CD4-positive, CD25-positive, alpha-beta regulatory T cell (primary cell): ENCODE measurements around the gene AGBL1. TPM values are rescaled to one million over a fixed set of nuclear protein-coding genes. Genes with fewer than 3 reads are reported as not detected.

ENCODE experiments used
- ATAC-seq, 2 donors: fragments of 150-1000 bp; cut with Tn5 transposase; one replicate each; pipeline ENCODE4 v1.10.0; 2021; ENCODE audit warnings: low read depth in 2 of 2, moderate number of reproducible peaks in 2 of 2, moderate library complexity in 1 of 2
- DNase-seq, 3 donors: peaks; one replicate each; pipeline versions ENCODE4 v3.0.0 to v3.0.0-alpha.2; 2012 to 2022; ENCODE audit warnings: mixed read lengths in 1 of 3
- H3K27ac ChIP-seq: one replicate; pipeline ENCODE4 v1.7.0; 2013; ENCODE audit warnings: mild to moderate bottlenecking, low read length; ENCODE audit not compliant: insufficient read depth, poor library complexity, severe bottlenecking
- H3K27me3 ChIP-seq: one replicate; pipeline ENCODE4 v1.7.0; 2013; ENCODE audit warnings: low read length; ENCODE audit not compliant: control insufficient read depth, insufficient read depth
- H3K36me3 ChIP-seq: one replicate; pipeline ENCODE4 v1.7.0; 2013; ENCODE audit warnings: mild to moderate bottlenecking, low read length, moderate library complexity; ENCODE audit not compliant: control insufficient read depth, insufficient read depth
- H3K4me1 ChIP-seq: 2 replicates; pipeline ENCODE4 v1.7.0; 2013; ENCODE audit warnings: mild to moderate bottlenecking, low read length; ENCODE audit not compliant: insufficient read depth, control insufficient read depth, poor library complexity, severe bottlenecking
- H3K4me3 ChIP-seq: one replicate; pipeline ENCODE4 v1.7.0; 2013; ENCODE audit warnings: low read depth, mild to moderate bottlenecking, low read length, moderate library complexity
- H3K9me3 ChIP-seq, 2 experiments: 1 replicate in 1 of 2; 2 replicates in 1 of 2; pipeline ENCODE4 v1.7.0; 2013; ENCODE audit warnings: low read length in 2 of 2, mild to moderate bottlenecking in 1 of 2, moderate library complexity in 1 of 2; ENCODE audit not compliant: control insufficient read depth in 2 of 2
- H3K27ac Mint-ChIP-seq, 3 donors: one replicate each; pipeline ENCODE4 v1.8.0; 2020 to 2022; ENCODE audit warnings: mild to moderate bottlenecking in 3 of 3, mixed read lengths in 3 of 3, moderate library complexity in 2 of 3
- H3K27me3 Mint-ChIP-seq: one replicate; pipeline ENCODE4 v1.8.0; 2022; ENCODE audit warnings: mild to moderate bottlenecking, mixed read lengths
- H3K36me3 Mint-ChIP-seq: one replicate; pipeline ENCODE4 v1.8.0; 2020; ENCODE audit warnings: mixed read lengths
- H3K4me1 Mint-ChIP-seq, 4 donors: one replicate each; pipeline ENCODE4 v1.8.0; 2020 to 2022; ENCODE audit warnings: mixed read lengths in 4 of 4, mild to moderate bottlenecking in 1 of 4
- H3K4me3 Mint-ChIP-seq, 4 donors: one replicate each; pipeline ENCODE4 v1.8.0; 2020 to 2022; ENCODE audit warnings: mild to moderate bottlenecking in 4 of 4, mixed read lengths in 4 of 4, moderate library complexity in 3 of 4
- H3K9me3 Mint-ChIP-seq, 7 donors: one replicate each; pipeline ENCODE4 v1.8.0; 2020 to 2022; ENCODE audit warnings: mixed read lengths in 7 of 7, mild to moderate bottlenecking in 3 of 7, moderate library complexity in 2 of 7
- polyA plus RNA-seq, 4 donors: library from polyadenylated mRNA; unstranded; fragments of 300-500 nt; fragmentation: Illumina TruSeq; gene quantifications; one replicate each; pipeline ENCODE4 v1.2.3, GENCODE V29; 2021
- total RNA-seq: library from RNA; stranded (reverse); gene quantifications from one replicate; pipeline ENCODE4 v1.2.3, GENCODE V29; 2022

Gene AGBL1
- total and polyA plus RNA-seq, 5 donors from 2014 or later: not detected

- H3K27me3 ChIP-seq: no peaks in the 10 kb centered on the region
- no peak overlapping the region for H3K27ac Mint-ChIP-seq
- ATAC-seq (no peak), DNase-seq (no peak)
- no peaks in the 10 kb centered on the region for H3K36me3 ChIP-seq
- no peaks in the 10 kb centered on the region for H3K36me3 Mint-ChIP-seq
- no peak overlapping the region for H3K4me3 Mint-ChIP-seq
- H3K9me3 Mint-ChIP-seq: peaks cover 0 to 2% (median 0%) of the 10 kb centered on the region in 7 donors
- H3K4me1 ChIP-seq: no peaks in the 10 kb centered on the region
- H3K4me1 Mint-ChIP-seq: peaks cover 0 to 4% (median under 1%) of the 10 kb centered on the region in 4 donors
- no peak overlapping the region for H3K27ac ChIP-seq
- no peak overlapping the region for H3K4me3 ChIP-seq
- peaks cover 18% of the 10 kb centered on the region for H3K27me3 Mint-ChIP-seq
- no peaks in the 10 kb centered on the region for H3K9me3 ChIP-seq
Measured at GRCh38 chr15:86661580-86661979, 581.9 kb downstream of the AGBL1 start.

- no peaks in the 10 kb centered on the region for H3K27me3 ChIP-seq
- no peaks in the 10 kb centered on the region for H3K9me3 ChIP-seq
- H3K4me3 ChIP-seq: no peak overlapping the region
- Mint-ChIP-seq H3K27me3 (peaks cover 23% of the 10 kb centered on the region), H3K9me3 (peaks cover 0 to 2% (median 0%) of the 10 kb centered on the region in 7 donors), H3K4me3 (no peak overlapping the region), H3K36me3 (no peaks in the 10 kb centered on the region), H3K27ac (no peak overlapping the region), H3K4me1 (no peaks in the 10 kb centered on the region)
- DNase-seq (no peak), ATAC-seq (no peak)
- H3K4me1 ChIP-seq: no peaks in the 10 kb centered on the region
- H3K27ac ChIP-seq: no peak overlapping the region
- H3K36me3 ChIP-seq: no peaks in the 10 kb centered on the region
Measured at GRCh38 chr15:86663304-86663703, 583.6 kb downstream of the AGBL1 start.

- no peaks in the 10 kb centered on the region for H3K4me1 Mint-ChIP-seq
Measured at GRCh38 chr15:86663979-86664378, 584.3 kb downstream of the AGBL1 start.

GRCh38 chr15:86664581-86664980, 584.9 kb downstream of the AGBL1 start:
- Histone ChIP-seq H3K4me1 (no peaks in the 10 kb centered on the region), H3K27ac (no peak overlapping the region), H3K9me3 (no peaks in the 10 kb centered on the region), H3K4me3 (no peak overlapping the region), H3K27me3 (no peaks in the 10 kb centered on the region), H3K36me3 (no peaks in the 10 kb centered on the region)
- peaks cover 0 to 2% (median 0%) of the 10 kb centered on the region in 7 donors for H3K9me3 Mint-ChIP-seq
- no peaks in the 10 kb centered on the region for H3K4me1 Mint-ChIP-seq
- H3K4me3 Mint-ChIP-seq: no peak overlapping the region
- DNase-seq (no peak), ATAC-seq (no peak)
- no peak overlapping the region for H3K27ac Mint-ChIP-seq
- H3K27me3 Mint-ChIP-seq: peaks cover 23% of the 10 kb centered on the region
- H3K36me3 Mint-ChIP-seq: no peaks in the 10 kb centered on the region

More at GRCh38 chr15:86663979-86664378, 584.3 kb downstream of the AGBL1 start:
- ATAC-seq (no peak), DNase-seq (no peak)
- Histone ChIP-seq H3K27ac (no peak overlapping the region), H3K4me3 (no peak overlapping the region), H3K36me3 (no peaks in the 10 kb centered on the region), H3K27me3 (no peaks in the 10 kb centered on the region), H3K4me1 (no peaks in the 10 kb centered on the region), H3K9me3 (no peaks in the 10 kb centered on the region)
- peaks cover 23% of the 10 kb centered on the region for H3K27me3 Mint-ChIP-seq
- H3K27ac Mint-ChIP-seq: no peak overlapping the region
- H3K9me3 Mint-ChIP-seq: peaks cover 0 to 2% (median 0%) of the 10 kb centered on the region in 7 donors
- no peak overlapping the region for H3K4me3 Mint-ChIP-seq
- H3K36me3 Mint-ChIP-seq: no peaks in the 10 kb centered on the region

- Histone ChIP-seq H3K27ac (no peak overlapping the region), H3K27me3 (no peaks in the 10 kb centered on the region), H3K4me3 (no peak overlapping the region), H3K36me3 (no peaks in the 10 kb centered on the region), H3K9me3 (no peaks in the 10 kb centered on the region), H3K4me1 (no peaks in the 10 kb centered on the region)
- no peak for DNase-seq
- no peaks in the 10 kb centered on the region for H3K4me1 Mint-ChIP-seq
- no peak overlapping the region for H3K4me3 Mint-ChIP-seq
- H3K9me3 Mint-ChIP-seq: peaks cover 0 to 3% (median 0%) of the 10 kb centered on the region in 7 donors
- peaks cover 8% of the 10 kb centered on the region for H3K27me3 Mint-ChIP-seq
- no peak for ATAC-seq
- no peak overlapping the region for H3K27ac Mint-ChIP-seq
- no peaks in the 10 kb centered on the region for H3K36me3 Mint-ChIP-seq
Measured at GRCh38 chr15:86676002-86676401, 596.3 kb downstream of the AGBL1 start.

- no peaks in the 10 kb centered on the region for H3K4me1 ChIP-seq
- H3K36me3 Mint-ChIP-seq: no peaks in the 10 kb centered on the region
- H3K4me3 Mint-ChIP-seq: no peak overlapping the region
- no peaks in the 10 kb centered on the region for H3K4me1 Mint-ChIP-seq
- H3K27me3 ChIP-seq: no peaks in the 10 kb centered on the region
- no peak overlapping the region for H3K27ac ChIP-seq
- DNase-seq: no peak
- H3K27me3 Mint-ChIP-seq: peaks cover 13% of the 10 kb centered on the region
- no peaks in the 10 kb centered on the region for H3K9me3 ChIP-seq
- H3K9me3 Mint-ChIP-seq: peaks cover 0 to 3% (median 0%) of the 10 kb centered on the region in 7 donors
- H3K36me3 ChIP-seq: no peaks in the 10 kb centered on the region
- no peak overlapping the region for H3K27ac Mint-ChIP-seq
- no peak for ATAC-seq
- no peak overlapping the region for H3K4me3 ChIP-seq
Measured at GRCh38 chr15:86677278-86677677, 597.6 kb downstream of the AGBL1 start.

- no peak overlapping the region for H3K4me3 ChIP-seq
- H3K36me3 ChIP-seq: no peaks in the 10 kb centered on the region
- ATAC-seq (no peak), DNase-seq (no peak)
- no peak overlapping the region for H3K27ac Mint-ChIP-seq
- no peaks in the 10 kb centered on the region for H3K4me1 ChIP-seq
- no peaks in the 10 kb centered on the region for H3K27me3 ChIP-seq
- no peaks in the 10 kb centered on the region for H3K4me1 Mint-ChIP-seq
- peaks cover 0 to 3% (median 0%) of the 10 kb centered on the region in 7 donors for H3K9me3 Mint-ChIP-seq
- H3K27ac ChIP-seq: no peak overlapping the region
- H3K4me3 Mint-ChIP-seq: no peak overlapping the region
- peaks cover 23% of the 10 kb centered on the region for H3K27me3 Mint-ChIP-seq
- H3K9me3 ChIP-seq: no peaks in the 10 kb centered on the region
- no peaks in the 10 kb centered on the region for H3K36me3 Mint-ChIP-seq
Measured at GRCh38 chr15:86685263-86685662, 605.6 kb downstream of the AGBL1 start.

- Histone ChIP-seq H3K27me3 (no peaks in the 10 kb centered on the region), H3K36me3 (no peaks in the 10 kb centered on the region), H3K4me1 (no peaks in the 10 kb centered on the region), H3K27ac (no peak overlapping the region), H3K9me3 (no peaks in the 10 kb centered on the region), H3K4me3 (no peak overlapping the region)
- Mint-ChIP-seq H3K27me3 (peaks cover 17% of the 10 kb centered on the region), H3K27ac (no peak overlapping the region), H3K36me3 (no peaks in the 10 kb centered on the region), H3K9me3 (peaks cover 0 to 3% (median 1%) of the 10 kb centered on the region in 7 donors), H3K4me3 (no peak overlapping the region), H3K4me1 (no peaks in the 10 kb centered on the region)
- ATAC-seq (no peak), DNase-seq (no peak)
Measured at GRCh38 chr15:86689006-86689405, 609.3 kb downstream of the AGBL1 start.
